Nephron (organoid): ENCODE measurements around the gene LORICRIN.

Experiments used
- H3K27ac Mint-ChIP-seq, 3 experiments: 2 replicates each; pipeline ENCODE4 v1.8.0; 2020; ENCODE audit warnings: mixed read lengths in 3 of 3, mild to moderate bottlenecking in 2 of 3, moderate library complexity in 1 of 3
- H3K27me3 Mint-ChIP-seq: 2 replicates; pipeline ENCODE4 v1.8.0; 2021; ENCODE audit warnings: low read depth, mild to moderate bottlenecking, moderate library complexity, mixed read lengths
- H3K36me3 Mint-ChIP-seq: 2 replicates; pipeline ENCODE4 v1.8.0; 2020; ENCODE audit warnings: low read depth, mixed read lengths
- H3K4me1 Mint-ChIP-seq: 2 replicates; pipeline ENCODE4 v1.8.0; 2020; ENCODE audit warnings: mixed read lengths
- H3K4me3 Mint-ChIP-seq, 3 experiments: 2 replicates each; pipeline ENCODE4 v1.8.0; 2020; ENCODE audit warnings: mild to moderate bottlenecking in 3 of 3, mixed read lengths in 3 of 3, moderate library complexity in 2 of 3
- H3K9me3 Mint-ChIP-seq: 2 replicates; pipeline ENCODE4 v1.8.0; 2020; ENCODE audit warnings: mixed read lengths
- TF ChIP-seq, protein P1 (sequence below), 3 experiments: fragments of 200-600 bp; sonication (generic); IDR thresholded peaks; one replicate each; pipeline ENCODE4 v1.5.0; 2021; ENCODE audit warnings: antibody characterized with exemption in 3 of 3; ENCODE audit not compliant: unreplicated experiment in 3 of 3

Gene LORICRIN

DNA sequence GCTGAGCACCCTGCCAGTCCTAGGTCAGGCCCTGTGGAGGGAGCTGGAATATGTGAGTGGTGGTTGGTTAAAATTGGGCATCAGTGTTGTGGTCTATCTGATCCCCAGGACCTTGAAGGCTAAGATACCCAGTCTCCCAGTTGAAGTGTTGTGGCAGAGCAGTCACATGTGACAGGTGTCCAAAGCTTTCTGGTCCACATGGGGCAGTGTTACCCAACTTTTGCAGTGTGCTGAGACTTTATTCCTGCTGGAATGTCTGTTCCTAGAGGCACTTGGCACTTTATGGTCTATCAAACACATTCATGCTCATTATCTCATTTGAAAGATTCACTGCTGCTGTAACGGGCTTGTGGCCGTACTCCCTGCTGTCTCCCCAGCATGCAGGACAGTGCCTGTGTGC lies 21.0 kb upstream of the LORICRIN start:
- TF ChIP-seq, protein P1, sequence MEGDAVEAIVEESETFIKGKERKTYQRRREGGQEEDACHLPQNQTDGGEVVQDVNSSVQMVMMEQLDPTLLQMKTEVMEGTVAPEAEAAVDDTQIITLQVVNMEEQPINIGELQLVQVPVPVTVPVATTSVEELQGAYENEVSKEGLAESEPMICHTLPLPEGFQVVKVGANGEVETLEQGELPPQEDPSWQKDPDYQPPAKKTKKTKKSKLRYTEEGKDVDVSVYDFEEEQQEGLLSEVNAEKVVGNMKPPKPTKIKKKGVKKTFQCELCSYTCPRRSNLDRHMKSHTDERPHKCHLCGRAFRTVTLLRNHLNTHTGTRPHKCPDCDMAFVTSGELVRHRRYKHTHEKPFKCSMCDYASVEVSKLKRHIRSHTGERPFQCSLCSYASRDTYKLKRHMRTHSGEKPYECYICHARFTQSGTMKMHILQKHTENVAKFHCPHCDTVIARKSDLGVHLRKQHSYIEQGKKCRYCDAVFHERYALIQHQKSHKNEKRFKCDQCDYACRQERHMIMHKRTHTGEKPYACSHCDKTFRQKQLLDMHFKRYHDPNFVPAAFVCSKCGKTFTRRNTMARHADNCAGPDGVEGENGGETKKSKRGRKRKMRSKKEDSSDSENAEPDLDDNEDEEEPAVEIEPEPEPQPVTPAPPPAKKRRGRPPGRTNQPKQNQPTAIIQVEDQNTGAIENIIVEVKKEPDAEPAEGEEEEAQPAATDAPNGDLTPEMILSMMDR (IDR thresholded peaks at IDR 0.05; ENCODE audit: unreplicated experiment in 3 of 3) = peak; percentile 9 to 20 (median 12)
- Mint-ChIP-seq H3K9me3 (no peaks in the 10 kb centered on the region), H3K4me3 (no peak overlapping the region), H3K36me3 (no peaks in the 10 kb centered on the region), H3K27ac (no peak overlapping the region), H3K4me1 (no peaks in the 10 kb centered on the region), H3K27me3 (peaks cover 12% of the 10 kb centered on the region)

DNA sequence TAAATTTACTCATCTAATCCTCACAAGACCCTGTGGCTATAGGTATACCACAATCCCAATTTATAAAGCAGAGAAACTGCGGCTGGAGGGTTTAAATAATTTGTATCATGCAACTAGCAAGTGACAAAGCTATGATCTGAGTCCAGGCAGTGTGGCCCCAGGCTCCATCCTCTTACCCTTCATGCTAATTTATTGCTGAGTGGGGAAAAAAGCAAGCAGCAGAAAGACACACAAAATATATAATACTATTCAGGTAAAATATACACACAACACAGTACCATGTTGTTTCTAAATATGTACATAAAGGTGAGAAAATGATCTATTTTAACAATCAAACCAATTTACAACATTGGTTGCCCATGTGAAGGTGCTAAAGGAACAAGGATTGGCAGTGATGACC lies 17.3 kb upstream of the LORICRIN start:
- Mint-ChIP-seq H3K9me3 (no peaks in the 10 kb centered on the region), H3K4me1 (no peaks in the 10 kb centered on the region), H3K27ac (no peak overlapping the region), H3K36me3 (no peaks in the 10 kb centered on the region), H3K4me3 (no peak overlapping the region), H3K27me3 (peaks cover 4% of the 10 kb centered on the region)
- TF ChIP-seq, protein P1 (IDR thresholded peaks at IDR 0.05; ENCODE audit: unreplicated experiment in 3 of 3) = no peak

DNA sequence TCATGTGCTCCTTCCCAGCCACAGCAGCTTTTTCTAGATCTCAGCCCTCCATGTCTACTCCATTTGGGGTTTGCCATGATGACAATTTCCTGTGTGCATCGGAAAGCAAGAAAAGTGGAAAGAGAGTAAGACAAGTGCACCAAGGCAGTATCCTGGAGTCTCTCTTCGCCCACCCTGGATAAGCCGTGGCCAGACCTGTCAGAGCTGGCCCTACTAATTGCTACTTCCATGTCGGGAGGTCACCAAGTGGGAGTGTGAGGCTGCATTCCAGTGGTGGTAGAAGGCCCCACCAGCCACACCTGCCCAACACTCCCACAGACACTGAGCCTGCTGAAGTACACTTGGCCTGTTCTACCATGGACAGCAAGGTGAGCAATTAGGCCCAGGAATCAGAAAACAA lies 14.0 kb upstream of the LORICRIN start:
- Mint-ChIP-seq H3K27ac (no peak overlapping the region), H3K27me3 (peaks cover 12% of the 10 kb centered on the region), H3K4me1 (no peaks in the 10 kb centered on the region), H3K36me3 (no peaks in the 10 kb centered on the region), H3K4me3 (no peak overlapping the region), H3K9me3 (no peaks in the 10 kb centered on the region)
- TF ChIP-seq, protein P1 (IDR thresholded peaks at IDR 0.05; ENCODE audit: unreplicated experiment in 3 of 3) = no peak

DNA sequence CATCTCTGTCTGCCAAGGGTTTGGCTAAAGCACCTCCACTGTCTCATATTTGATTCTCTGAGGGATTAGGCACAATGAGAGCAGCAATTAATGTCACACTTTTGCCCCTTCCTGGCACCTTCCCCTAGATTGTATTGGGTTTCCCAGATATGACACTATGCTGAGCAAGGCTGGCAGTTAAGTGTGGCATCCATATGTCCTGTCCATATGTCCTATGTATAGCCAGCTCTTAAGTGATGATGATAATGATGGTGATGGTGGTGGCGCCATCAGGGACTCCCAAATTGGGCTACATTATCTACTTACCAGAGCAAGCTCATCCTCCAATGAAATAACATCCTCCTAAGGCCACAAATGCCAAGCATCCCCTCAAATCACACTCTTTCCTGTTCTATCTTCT lies 13.5 kb upstream of the LORICRIN start:
- no peak overlapping the region for H3K4me3 Mint-ChIP-seq
- peaks cover 13% of the 10 kb centered on the region for H3K27me3 Mint-ChIP-seq
- no peaks in the 10 kb centered on the region for H3K36me3 Mint-ChIP-seq
- no peak overlapping the region for H3K27ac Mint-ChIP-seq
- no peaks in the 10 kb centered on the region for H3K4me1 Mint-ChIP-seq
- TF ChIP-seq, protein P1 (IDR thresholded peaks at IDR 0.05; ENCODE audit: unreplicated experiment in 3 of 3) = no peak
- no peaks in the 10 kb centered on the region for H3K9me3 Mint-ChIP-seq

DNA sequence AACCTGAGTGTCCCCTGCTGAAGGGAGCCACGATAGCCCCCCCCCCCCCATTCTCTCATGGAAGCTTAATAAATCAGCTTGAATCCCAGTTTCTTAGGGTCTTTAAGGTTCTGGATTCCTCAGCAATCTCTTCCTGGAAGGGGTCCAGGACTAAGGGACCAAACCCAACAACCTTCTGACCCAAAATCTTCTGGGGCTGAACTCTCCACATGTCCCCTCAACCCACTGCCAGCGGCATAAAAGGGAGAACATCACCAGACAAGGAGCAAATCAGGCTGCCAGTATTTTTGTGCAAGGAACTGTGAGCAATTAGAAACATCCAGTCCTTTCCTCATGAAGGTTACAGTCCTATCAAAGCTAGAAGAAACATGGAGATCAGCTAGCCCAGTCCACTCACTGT lies 12.7 kb upstream of the LORICRIN start:
- no peak overlapping the region for H3K4me3 Mint-ChIP-seq
- no peaks in the 10 kb centered on the region for H3K4me1 Mint-ChIP-seq
- H3K27me3 Mint-ChIP-seq = peaks cover 15% of the 10 kb centered on the region
- H3K36me3 Mint-ChIP-seq = no peaks in the 10 kb centered on the region
- H3K27ac Mint-ChIP-seq = no peak overlapping the region
- H3K9me3 Mint-ChIP-seq = no peaks in the 10 kb centered on the region
- TF ChIP-seq, protein P1 (IDR thresholded peaks at IDR 0.05; ENCODE audit: unreplicated experiment in 3 of 3) = no peak

DNA sequence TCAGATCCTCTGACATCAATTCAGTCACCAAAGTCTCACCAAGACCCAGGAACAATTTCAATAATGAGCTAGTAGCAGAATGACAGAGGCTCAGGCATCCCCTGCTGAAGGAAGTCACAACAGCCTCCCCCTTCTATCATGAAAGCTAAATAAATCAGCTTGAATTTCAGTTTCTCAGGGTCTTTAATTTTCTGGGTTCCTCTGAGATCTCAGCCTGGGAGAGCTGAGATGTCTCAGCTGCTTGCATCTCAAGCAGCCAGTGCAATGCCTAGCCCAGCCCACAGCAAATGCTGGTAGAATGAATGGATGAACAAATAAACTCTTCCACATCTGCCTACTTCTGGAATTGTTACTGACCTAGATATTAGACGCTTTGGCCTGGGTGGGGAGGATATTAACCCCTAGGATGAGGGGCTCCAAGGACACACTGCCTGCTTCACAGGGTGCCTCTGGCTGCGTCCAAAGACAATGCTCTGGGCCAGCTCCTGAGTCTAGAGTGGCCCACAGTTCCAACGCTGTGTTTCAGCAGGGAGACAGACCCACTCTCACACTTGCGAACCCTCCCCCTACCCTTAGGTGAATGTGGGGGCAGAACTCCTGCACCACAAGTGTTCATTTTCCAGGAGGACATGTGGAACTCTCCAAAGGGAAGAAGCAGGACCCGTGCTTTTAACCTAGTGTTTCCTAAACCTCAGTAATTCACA lies 11.2 kb upstream of the LORICRIN start:
- no peak overlapping the region for H3K4me3 Mint-ChIP-seq
- no peak overlapping the region for H3K27ac Mint-ChIP-seq
- no peaks in the 10 kb centered on the region for H3K9me3 Mint-ChIP-seq
- H3K36me3 Mint-ChIP-seq = no peaks in the 10 kb centered on the region
- no peaks in the 10 kb centered on the region for H3K4me1 Mint-ChIP-seq
- TF ChIP-seq, protein P1 (IDR thresholded peaks at IDR 0.05; ENCODE audit: unreplicated experiment in 3 of 3) = no peak
- peaks cover 25% of the 10 kb centered on the region for H3K27me3 Mint-ChIP-seq
